NT2/D1 (cell line): ENCODE results near the gene IL34.

Experiments
- DNase-seq: peaks from one replicate; pipeline ENCODE4 v3.0.0-alpha.2; 2011; ENCODE audit warnings: low read depth, low spot score
- H3K27me3 ChIP-seq: 2 replicates; pipeline ENCODE4 v1.6.0; 2011; ENCODE audit warnings: mild to moderate bottlenecking; ENCODE audit not compliant: insufficient read length, insufficient read depth
- H3K36me3 ChIP-seq: 2 replicates; pipeline ENCODE4 v1.6.1; 2011; ENCODE audit warnings: mild to moderate bottlenecking, low read length, mixed read lengths; ENCODE audit not compliant: insufficient read depth, insufficient read length
- H3K4me1 ChIP-seq: 2 replicates; pipeline ENCODE4 v1.5.1; 2011; ENCODE audit not compliant: insufficient read depth, insufficient read length
- H3K4me3 ChIP-seq: 2 replicates; pipeline ENCODE4 v1.5.1; 2011; ENCODE audit warnings: low read depth; ENCODE audit not compliant: insufficient read length
- H3K9ac ChIP-seq: 2 replicates; pipeline ENCODE4 v1.6.0; 2011; ENCODE audit warnings: low read depth; ENCODE audit not compliant: insufficient read length
- H3K9me3 ChIP-seq: 2 replicates; pipeline ENCODE4 v1.5.1; 2011; ENCODE audit warnings: mild to moderate bottlenecking, low read length; ENCODE audit not compliant: insufficient read depth
- SUZ12 ChIP-seq: IDR thresholded peaks from 2 replicates; pipeline ENCODE4 v1.6.1; 2011; ENCODE audit not compliant: insufficient read length, insufficient read depth; ENCODE audit errors: extremely low read depth
- YY1 ChIP-seq: IDR thresholded peaks from 2 replicates; pipeline ENCODE4 v1.6.1; 2011; ENCODE audit not compliant: insufficient read length, insufficient read depth
- ZNF274 ChIP-seq: IDR thresholded peaks from 2 replicates; pipeline ENCODE4 v1.6.1; 2011; ENCODE audit warnings: mild to moderate bottlenecking, low read depth, low read length

IL34 gene

GRCh38 chr16:70677499-70678120 is 31.3 kb downstream of the IL34 start:
- no peaks in the 10 kb centered on the region for H3K27me3 ChIP-seq
- peaks cover 27% of the 10 kb centered on the region for H3K4me1 ChIP-seq
- H3K36me3 ChIP-seq = peaks cover 87% of the 10 kb centered on the region

GRCh38 chr16:70678121-70678897 is 31.9 kb downstream of the IL34 start:
- Histone ChIP-seq H3K9me3 (no peaks in the 10 kb centered on the region), H3K27me3 (no peaks in the 10 kb centered on the region), H3K4me3 (no peak overlapping the region), H3K36me3 (peaks cover 87% of the 10 kb centered on the region), H3K4me1 (peaks cover 32% of the 10 kb centered on the region), H3K9ac (no peak overlapping the region)
- DNase-seq = no peak
- TF ChIP-seq YY1 = no peak
- TF ChIP-seq SUZ12 = no peak
- TF ChIP-seq ZNF274 = no peak

More at GRCh38 chr16:70677499-70678120, 31.3 kb downstream of the IL34 start:
- Histone ChIP-seq H3K9ac (no peak overlapping the region), H3K4me3 (no peak overlapping the region), H3K9me3 (no peaks in the 10 kb centered on the region)
- no peak for DNase-seq
- TF ChIP-seq YY1 (no peak), SUZ12 (no peak), ZNF274 (no peak)

GRCh38 chr16:70678898-70679670 is 32.7 kb downstream of the IL34 start:
- Histone ChIP-seq H3K27me3 (no peaks in the 10 kb centered on the region), H3K9ac (peak overlapping the region; percentile 5), H3K4me3 (no peak overlapping the region), H3K36me3 (peaks cover 87% of the 10 kb centered on the region), H3K9me3 (no peaks in the 10 kb centered on the region), H3K4me1 (peaks cover 32% of the 10 kb centered on the region)
- TF ChIP-seq ZNF274 (no peak), YY1 (no peak)
- no peak for DNase-seq

- H3K27me3 ChIP-seq = no peaks in the 10 kb centered on the region
- DNase-seq = no peak
- H3K9ac ChIP-seq = peak overlapping the region; percentile 29
- no peak overlapping the region for H3K4me3 ChIP-seq
- H3K4me1 ChIP-seq = peaks cover 37% of the 10 kb centered on the region
- TF ChIP-seq YY1 (no peak), SUZ12 (no peak), ZNF274 (no peak)
- H3K9me3 ChIP-seq = no peaks in the 10 kb centered on the region
- peaks cover 85% of the 10 kb centered on the region for H3K36me3 ChIP-seq
These were observed 33.5 kb downstream of the IL34 start for GRCh38 chr16:70679671-70680494.

- Histone ChIP-seq H3K9me3 (no peaks in the 10 kb centered on the region), H3K4me3 (no peak overlapping the region), H3K36me3 (peaks cover 79% of the 10 kb centered on the region), H3K27me3 (no peaks in the 10 kb centered on the region), H3K4me1 (peaks cover 38% of the 10 kb centered on the region), H3K9ac (peak overlapping the region; percentile 12)
- no peak for DNase-seq
- TF ChIP-seq YY1 (no peak), ZNF274 (no peak), SUZ12 (no peak)
These were observed 34.4 kb downstream of the IL34 start for GRCh38 chr16:70680495-70681381.

- Histone ChIP-seq H3K36me3 (peaks cover 70% of the 10 kb centered on the region), H3K4me1 (peaks cover 43% of the 10 kb centered on the region), H3K27me3 (no peaks in the 10 kb centered on the region), H3K9ac (peak overlapping the region; percentile 12), H3K4me3 (no peak overlapping the region), H3K9me3 (no peaks in the 10 kb centered on the region)
- TF ChIP-seq SUZ12 (no peak), ZNF274 (no peak), YY1 (no peak)
- DNase-seq = no peak
These were observed 35.3 kb downstream of the IL34 start for GRCh38 chr16:70681382-70682238.
